Brain microvascular endothelial cell (primary cell): Measurements from ENCODE around the gene DBH.

Experiments
- DNase-seq: peaks from one replicate; pipeline ENCODE4 v3.0.0-alpha.2; 2020
- H3K27ac ChIP-seq: fragments of 250-450 bp; sonication (Bioruptor Pico); 2 replicates; pipeline ENCODE4 v1.5.1; 2020; ENCODE audit warnings: mild to moderate bottlenecking, moderate library complexity
- H3K27me3 ChIP-seq: fragments of 250-450 bp; sonication (Bioruptor Pico); replicated peaks from 2 replicates; pipeline ENCODE4 v1.5.1; 2020; ENCODE audit warnings: mild to moderate bottlenecking
- H3K36me3 ChIP-seq: fragments of 250-450 bp; sonication (Bioruptor Pico); replicated peaks from 2 replicates; pipeline ENCODE4 v1.5.1; 2020; ENCODE audit warnings: mild to moderate bottlenecking
- H3K4me3 ChIP-seq: 2 replicates; pipeline ENCODE4 v1.5.1; 2011; ENCODE audit warnings: low read depth, mild to moderate bottlenecking, control low read depth, low read length, moderate library complexity
- in situ Hi-C: cut with HindIII; loops from 2 replicates; pipeline ENCODE4 v1.10.0; 2017; ENCODE audit warnings: low sequenced_read_pairs, low pct_ligation_motif_present
- TF ChIP-seq, protein P1 (sequence below): IDR thresholded peaks from 2 replicates; pipeline ENCODE4 v1.5.1; 2011; ENCODE audit warnings: low read depth, mild to moderate bottlenecking, moderate library complexity, low read length, control low read depth, inconsistent platforms; ENCODE audit errors: missing control alignments

DBH gene

DNA sequence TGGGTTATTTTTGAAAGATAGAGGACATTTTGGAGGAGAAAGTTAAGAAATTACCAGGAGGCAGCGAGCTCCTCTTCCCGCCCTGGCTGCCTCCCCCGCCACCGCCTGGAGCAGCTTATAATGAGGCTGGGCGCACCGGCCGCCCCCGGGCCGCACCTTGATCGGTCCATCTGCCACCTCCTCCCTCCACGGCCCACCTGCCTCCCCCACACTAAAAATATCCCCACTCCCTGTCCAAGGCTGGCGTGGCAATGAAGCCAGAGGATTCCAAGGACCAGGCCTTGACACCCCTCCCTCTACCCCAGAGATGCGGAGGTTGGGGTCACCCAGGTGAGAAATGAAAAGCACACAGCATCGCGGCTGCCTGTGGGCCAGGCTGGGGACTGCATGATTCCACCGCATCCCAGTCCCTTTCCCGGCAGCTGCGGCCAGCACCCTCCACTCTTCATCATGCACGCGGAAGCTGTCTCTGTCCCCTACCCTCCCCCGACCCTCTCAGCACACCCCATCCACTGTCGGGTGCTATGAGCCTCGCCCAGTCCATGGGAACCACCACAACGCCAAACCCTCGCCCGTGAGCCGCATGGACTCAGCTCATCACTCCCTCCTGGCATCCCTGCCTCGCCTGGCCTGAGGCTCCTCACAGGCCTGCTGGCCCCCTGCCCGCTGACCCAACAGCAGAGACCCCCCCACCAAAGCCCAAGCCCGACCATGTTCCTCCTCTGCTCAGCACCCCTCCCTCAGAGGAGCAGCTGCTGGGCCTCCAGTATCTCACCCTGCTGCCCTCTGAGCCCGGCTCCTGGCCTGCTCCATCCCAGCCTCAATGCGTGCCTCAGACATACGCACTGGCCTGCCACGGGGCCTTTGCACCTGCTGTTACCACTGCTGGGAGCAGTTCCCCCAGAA is 51.9 kb downstream of the DBH start:
- Histone ChIP-seq H3K27me3 (no peaks in the 10 kb centered on the region), H3K36me3 (no peaks in the 10 kb centered on the region), H3K27ac (no peak overlapping the region), H3K4me3 (no peak overlapping the region)
- in situ Hi-C loops: no loop called here
- DNase-seq: no peak
- TF ChIP-seq, protein P1, sequence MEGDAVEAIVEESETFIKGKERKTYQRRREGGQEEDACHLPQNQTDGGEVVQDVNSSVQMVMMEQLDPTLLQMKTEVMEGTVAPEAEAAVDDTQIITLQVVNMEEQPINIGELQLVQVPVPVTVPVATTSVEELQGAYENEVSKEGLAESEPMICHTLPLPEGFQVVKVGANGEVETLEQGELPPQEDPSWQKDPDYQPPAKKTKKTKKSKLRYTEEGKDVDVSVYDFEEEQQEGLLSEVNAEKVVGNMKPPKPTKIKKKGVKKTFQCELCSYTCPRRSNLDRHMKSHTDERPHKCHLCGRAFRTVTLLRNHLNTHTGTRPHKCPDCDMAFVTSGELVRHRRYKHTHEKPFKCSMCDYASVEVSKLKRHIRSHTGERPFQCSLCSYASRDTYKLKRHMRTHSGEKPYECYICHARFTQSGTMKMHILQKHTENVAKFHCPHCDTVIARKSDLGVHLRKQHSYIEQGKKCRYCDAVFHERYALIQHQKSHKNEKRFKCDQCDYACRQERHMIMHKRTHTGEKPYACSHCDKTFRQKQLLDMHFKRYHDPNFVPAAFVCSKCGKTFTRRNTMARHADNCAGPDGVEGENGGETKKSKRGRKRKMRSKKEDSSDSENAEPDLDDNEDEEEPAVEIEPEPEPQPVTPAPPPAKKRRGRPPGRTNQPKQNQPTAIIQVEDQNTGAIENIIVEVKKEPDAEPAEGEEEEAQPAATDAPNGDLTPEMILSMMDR: no peak

DNA sequence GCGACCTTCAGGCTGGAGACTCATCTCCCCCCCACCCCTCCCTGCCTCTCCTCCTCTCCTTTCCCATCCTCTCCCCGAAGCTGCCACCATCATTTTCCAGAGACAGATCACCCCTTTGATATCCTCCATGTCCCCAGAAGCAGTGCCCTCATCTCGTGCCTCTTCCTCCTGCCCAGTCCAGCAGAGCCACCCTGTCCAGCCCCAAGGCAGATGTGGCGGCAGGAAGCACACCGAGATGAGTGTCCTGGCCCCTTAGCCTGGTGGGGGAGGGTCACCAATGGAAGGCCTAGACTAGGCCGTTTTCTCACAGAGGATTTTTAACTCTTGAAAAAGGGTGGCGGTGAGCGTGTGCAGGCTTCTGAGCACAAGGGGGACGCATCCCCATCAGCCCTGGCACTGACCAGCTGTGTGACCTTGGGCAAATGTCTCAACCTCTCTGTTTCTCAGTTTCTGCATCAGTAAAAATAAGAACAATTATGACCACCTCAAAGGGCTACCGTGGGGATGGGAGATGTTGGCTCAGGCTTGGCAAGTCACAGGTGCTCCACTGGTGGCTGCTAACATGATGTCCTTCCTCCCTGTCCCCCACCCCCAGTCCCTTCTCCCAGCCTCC is 53.1 kb downstream of the DBH start:
- Histone ChIP-seq H3K36me3 (no peaks in the 10 kb centered on the region), H3K27ac (no peak overlapping the region), H3K27me3 (no peaks in the 10 kb centered on the region), H3K4me3 (no peak overlapping the region)
- TF ChIP-seq, protein P1: no peak
- in situ Hi-C loops: no loop called here
- no peak for DNase-seq

GRCh38 chr9:133690081-133690561 is 54.0 kb downstream of the DBH start:
- Histone ChIP-seq H3K4me3 (no peak overlapping the region), H3K27ac (no peak overlapping the region), H3K27me3 (no peaks in the 10 kb centered on the region), H3K36me3 (no peaks in the 10 kb centered on the region)
- peak; percentile 37 for DNase-seq
- TF ChIP-seq, protein P1: no peak
- in situ Hi-C loops: no loop called here

GRCh38 chr9:133691191-133691590 is 55.0 kb downstream of the DBH start:
- in situ Hi-C loops: no loop called here
- TF ChIP-seq, protein P1: no peak

GRCh38 chr9:133691626-133692363 is 55.6 kb downstream of the DBH start:
- H3K36me3 ChIP-seq: no peaks in the 10 kb centered on the region
- in situ Hi-C loops: no loop called here
- TF ChIP-seq, protein P1: no peak
- DNase-seq: peak; percentile 58
- no peaks in the 10 kb centered on the region for H3K27me3 ChIP-seq
- H3K4me3 ChIP-seq: no peak overlapping the region
- no peak overlapping the region for H3K27ac ChIP-seq

More at GRCh38 chr9:133691191-133691590, 55.0 kb downstream of the DBH start:
- H3K27ac ChIP-seq: no peak overlapping the region
- no peak overlapping the region for H3K4me3 ChIP-seq
- no peaks in the 10 kb centered on the region for H3K36me3 ChIP-seq
- no peak for DNase-seq
- H3K27me3 ChIP-seq: no peaks in the 10 kb centered on the region
